Effector memory CD4-positive, alpha-beta T cell (primary cell): ENCODE measurements around the gene YPEL2.

Experiments used
- DNase-seq, 3 donors: peaks; one replicate each; pipeline ENCODE4 v3.0.0-alpha.2; 2020
- H3K27ac ChIP-seq: 2 replicates; pipeline ENCODE4 v1.7.0; 2013; ENCODE audit warnings: mild to moderate bottlenecking, low read length, moderate library complexity; ENCODE audit not compliant: insufficient read depth, poor library complexity, severe bottlenecking
- H3K27me3 ChIP-seq: replicated peaks from 2 replicates; pipeline ENCODE4 v1.7.0; 2013; ENCODE audit warnings: mild to moderate bottlenecking, low read length; ENCODE audit not compliant: insufficient read depth, control insufficient read depth, poor library complexity, severe bottlenecking
- H3K36me3 ChIP-seq: 2 replicates; pipeline ENCODE4 v1.7.0; 2013; ENCODE audit warnings: mild to moderate bottlenecking, low read length, moderate library complexity; ENCODE audit not compliant: control insufficient read depth, insufficient read depth
- H3K4me1 ChIP-seq: 2 replicates; pipeline ENCODE4 v1.7.0; 2013; ENCODE audit warnings: low read length, mild to moderate bottlenecking; ENCODE audit not compliant: control insufficient read depth, insufficient read depth, poor library complexity, severe bottlenecking
- H3K4me3 ChIP-seq: 2 replicates; pipeline ENCODE4 v1.7.0; 2013; ENCODE audit warnings: low read length, low read depth, mild to moderate bottlenecking; ENCODE audit not compliant: insufficient read depth, poor library complexity, severe bottlenecking
- H3K9me3 ChIP-seq: 2 replicates; pipeline ENCODE4 v1.7.0; 2013; ENCODE audit warnings: mild to moderate bottlenecking, low read length, moderate library complexity; ENCODE audit not compliant: control insufficient read depth

YPEL2 gene

DNA sequence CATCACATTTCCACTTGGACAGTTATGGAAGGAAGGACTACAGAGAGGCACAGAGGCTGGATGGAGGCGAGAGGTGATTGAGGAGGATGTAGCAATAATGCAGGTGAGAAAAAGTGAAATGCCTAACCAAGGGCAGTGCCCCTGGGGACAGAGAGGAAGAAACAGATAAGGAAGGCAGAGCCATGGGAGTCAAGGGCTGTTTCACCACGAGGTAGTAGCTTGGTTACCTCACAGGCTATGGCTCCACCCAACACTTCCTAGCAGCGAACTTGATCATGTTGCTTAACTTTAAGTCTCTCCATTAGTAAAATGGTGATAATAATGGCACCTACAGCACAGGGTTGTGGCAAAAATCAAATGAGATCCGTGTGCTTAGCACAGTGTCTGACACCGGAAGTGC, 83.9 kb downstream of the YPEL2 start:
- no peak for DNase-seq
- no peak overlapping the region for H3K27ac ChIP-seq
- no peaks in the 10 kb centered on the region for H3K4me1 ChIP-seq
- H3K9me3 ChIP-seq = no peaks in the 10 kb centered on the region
- no peak overlapping the region for H3K4me3 ChIP-seq
- no peaks in the 10 kb centered on the region for H3K36me3 ChIP-seq
- H3K27me3 ChIP-seq = no peaks in the 10 kb centered on the region

DNA sequence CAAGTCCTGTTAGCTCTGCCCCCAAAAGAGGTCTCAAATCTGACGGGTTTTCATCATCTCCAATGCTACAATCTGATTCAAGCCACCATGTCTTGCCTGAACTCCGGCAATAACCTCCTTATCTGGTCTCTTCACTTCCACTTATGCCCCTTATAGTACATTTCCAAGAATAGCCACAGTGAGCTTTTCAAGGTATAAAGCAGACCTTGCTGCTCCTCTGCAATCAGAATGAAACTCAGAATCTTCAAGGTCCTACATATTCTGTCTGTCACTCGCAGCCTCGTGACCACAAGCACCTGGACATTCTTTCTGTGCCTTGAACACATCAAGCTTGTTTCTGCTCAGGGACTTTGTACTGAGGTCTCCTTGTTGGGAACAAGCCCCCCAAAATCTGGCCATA, 84.7 kb downstream of the YPEL2 start:
- Histone ChIP-seq H3K9me3 (no peaks in the 10 kb centered on the region), H3K4me1 (no peaks in the 10 kb centered on the region), H3K4me3 (no peak overlapping the region), H3K36me3 (no peaks in the 10 kb centered on the region), H3K27me3 (no peaks in the 10 kb centered on the region), H3K27ac (no peak overlapping the region)
- no peak for DNase-seq

DNA sequence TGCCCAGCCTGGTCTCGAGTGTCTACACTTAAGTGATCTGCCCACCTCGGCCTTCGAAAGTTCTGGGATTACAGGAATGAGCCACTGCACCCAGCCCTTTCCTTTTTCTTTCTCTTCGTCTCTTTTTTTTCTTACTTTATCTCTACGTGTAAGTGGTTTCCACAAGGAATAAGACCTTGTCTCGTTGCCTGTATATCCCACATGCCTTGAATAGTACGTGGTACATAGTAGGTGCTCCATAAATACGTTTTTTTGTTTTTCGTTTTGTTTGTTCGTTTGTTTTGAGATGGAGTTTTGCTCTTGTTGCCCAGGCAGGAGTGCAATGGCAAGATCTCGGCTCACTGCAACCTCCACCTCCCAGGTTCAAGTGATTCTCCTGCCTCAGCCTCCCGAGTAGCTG, 86.0 kb downstream of the YPEL2 start:
- Histone ChIP-seq H3K9me3 (no peaks in the 10 kb centered on the region), H3K27me3 (no peaks in the 10 kb centered on the region), H3K4me3 (no peak overlapping the region), H3K4me1 (no peaks in the 10 kb centered on the region), H3K36me3 (no peaks in the 10 kb centered on the region), H3K27ac (no peak overlapping the region)
- DNase-seq = no peak

DNA sequence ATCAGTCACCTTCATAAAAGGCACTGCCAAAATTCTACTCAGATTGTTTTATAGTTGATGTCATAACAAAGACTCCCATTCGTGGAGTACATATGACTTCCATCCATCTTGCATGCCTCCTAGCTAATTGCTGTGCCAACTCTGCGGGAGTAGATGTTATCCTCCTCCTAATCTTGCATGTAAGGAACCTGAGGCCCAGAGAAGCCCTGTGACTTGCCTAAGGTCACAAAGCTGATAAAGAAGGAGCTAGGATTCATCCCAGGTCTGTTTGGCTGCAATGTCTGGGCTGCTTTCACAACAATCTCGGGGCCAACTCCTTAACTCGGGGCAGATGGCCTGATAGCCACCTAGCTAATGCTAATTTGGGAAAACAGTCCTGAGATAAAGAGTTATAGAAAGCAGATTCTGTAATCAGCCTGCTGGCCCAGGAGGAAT, 87.3 kb downstream of the YPEL2 start:
- H3K36me3 ChIP-seq = no peaks in the 10 kb centered on the region
- DNase-seq = no peak

DNA sequence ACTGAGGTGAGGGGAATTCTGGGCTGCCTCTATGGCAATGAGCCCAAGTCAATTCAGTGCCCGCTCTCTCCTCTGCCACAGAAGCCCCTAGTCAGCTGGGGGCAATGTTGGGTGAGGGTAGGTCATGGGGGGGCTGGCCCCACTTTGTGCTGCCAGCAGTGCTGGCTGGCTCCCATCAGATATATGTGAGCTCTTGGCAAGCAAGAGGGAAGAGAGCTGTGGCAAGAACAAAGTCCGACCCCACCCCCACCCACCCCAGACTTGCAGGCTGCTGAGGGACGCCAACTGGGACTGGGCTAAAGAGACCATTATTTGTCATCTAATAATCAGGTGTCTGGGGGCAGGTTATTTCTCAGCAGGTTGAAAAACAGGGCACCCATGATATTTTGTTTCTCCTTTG, 89.4 kb downstream of the YPEL2 start:
- Histone ChIP-seq H3K27ac (no peak overlapping the region), H3K9me3 (no peaks in the 10 kb centered on the region), H3K4me1 (no peaks in the 10 kb centered on the region), H3K27me3 (no peaks in the 10 kb centered on the region), H3K4me3 (no peak overlapping the region), H3K36me3 (no peaks in the 10 kb centered on the region)
- DNase-seq = no peak

More for the DNA sequence above, 87.3 kb downstream of the YPEL2 start:
- no peaks in the 10 kb centered on the region for H3K4me1 ChIP-seq
- H3K4me3 ChIP-seq = no peak overlapping the region
- no peaks in the 10 kb centered on the region for H3K27me3 ChIP-seq
- no peak overlapping the region for H3K27ac ChIP-seq
- H3K9me3 ChIP-seq = no peaks in the 10 kb centered on the region

DNA sequence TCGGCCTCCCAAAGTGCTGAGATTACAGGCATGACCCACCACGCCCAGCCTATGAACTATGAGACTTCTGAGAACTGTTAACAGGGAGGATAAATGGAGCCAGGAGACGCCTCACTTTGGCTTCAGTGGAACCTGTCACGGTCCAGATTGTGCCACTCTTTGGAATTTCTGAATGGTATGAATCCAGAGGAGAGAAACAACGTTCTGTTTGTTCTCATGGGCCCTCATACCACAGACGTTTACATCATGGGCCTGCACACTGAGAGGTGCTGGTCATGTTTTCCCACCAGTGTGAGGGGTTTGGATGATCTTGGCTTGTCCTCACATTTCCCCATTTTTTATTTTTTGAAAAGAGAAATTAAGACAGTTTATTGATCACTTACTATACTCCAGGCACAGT, 90.3 kb downstream of the YPEL2 start:
- Histone ChIP-seq H3K4me1 (no peaks in the 10 kb centered on the region), H3K9me3 (no peaks in the 10 kb centered on the region), H3K27ac (no peak overlapping the region), H3K36me3 (no peaks in the 10 kb centered on the region), H3K27me3 (no peaks in the 10 kb centered on the region), H3K4me3 (no peak overlapping the region)
- no peak for DNase-seq

DNA sequence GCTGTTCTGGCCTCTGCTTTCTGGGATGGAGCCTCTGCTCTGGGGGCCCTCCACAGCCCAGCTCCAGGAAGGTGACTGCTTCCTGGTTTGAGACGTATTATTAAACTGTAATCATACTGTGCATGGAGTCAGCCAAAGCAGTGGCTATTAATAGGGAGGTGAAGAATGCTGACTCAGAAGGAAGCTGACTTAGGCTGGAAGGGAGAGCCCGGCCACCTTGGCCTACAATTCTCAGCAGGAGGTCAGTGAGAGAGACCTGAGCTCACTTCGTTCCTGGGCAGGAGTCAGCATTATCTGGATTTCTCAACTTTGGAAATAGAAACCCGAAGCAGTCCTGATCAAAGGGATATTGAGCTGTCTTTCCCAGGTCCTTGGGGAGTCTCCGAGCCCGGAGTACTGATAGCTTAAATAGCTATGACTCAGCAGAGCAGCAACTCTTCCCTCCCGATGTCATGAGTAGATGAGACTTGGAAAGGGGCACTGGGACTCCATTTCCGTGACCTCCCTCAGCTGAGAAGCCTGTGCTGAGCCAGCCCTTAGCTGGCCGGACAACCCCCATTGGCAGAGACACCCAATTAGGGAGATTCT, 91.8 kb downstream of the YPEL2 start:
- no peak overlapping the region for H3K4me3 ChIP-seq
- no peaks in the 10 kb centered on the region for H3K4me1 ChIP-seq
- no peak overlapping the region for H3K27ac ChIP-seq
- no peaks in the 10 kb centered on the region for H3K27me3 ChIP-seq
- H3K9me3 ChIP-seq = no peaks in the 10 kb centered on the region
- no peaks in the 10 kb centered on the region for H3K36me3 ChIP-seq
- DNase-seq = no peak

DNA sequence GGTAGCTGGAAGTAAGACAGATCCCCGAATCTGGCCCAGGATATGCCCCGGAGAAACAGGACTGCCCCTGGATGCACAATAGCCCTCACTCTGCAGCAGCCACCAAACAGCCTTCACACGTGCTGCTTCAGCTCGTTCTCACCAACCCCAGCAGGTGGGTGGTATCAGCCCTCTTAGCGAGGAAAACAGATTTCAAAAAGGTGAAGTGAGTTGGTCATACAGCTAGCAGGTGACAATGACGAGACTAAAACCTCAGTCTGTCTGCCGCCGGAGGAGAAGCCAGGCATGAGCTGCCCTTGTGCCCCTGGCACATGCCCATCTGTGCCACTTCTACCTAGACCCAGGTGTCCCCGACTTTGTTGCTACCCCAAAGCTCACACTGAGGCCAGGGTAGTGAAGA, 92.4 kb downstream of the YPEL2 start:
- no peak for DNase-seq
- H3K9me3 ChIP-seq = no peaks in the 10 kb centered on the region
- no peaks in the 10 kb centered on the region for H3K4me1 ChIP-seq
- no peak overlapping the region for H3K4me3 ChIP-seq
- H3K36me3 ChIP-seq = no peaks in the 10 kb centered on the region
- H3K27ac ChIP-seq = no peak overlapping the region
- H3K27me3 ChIP-seq = no peaks in the 10 kb centered on the region

DNA sequence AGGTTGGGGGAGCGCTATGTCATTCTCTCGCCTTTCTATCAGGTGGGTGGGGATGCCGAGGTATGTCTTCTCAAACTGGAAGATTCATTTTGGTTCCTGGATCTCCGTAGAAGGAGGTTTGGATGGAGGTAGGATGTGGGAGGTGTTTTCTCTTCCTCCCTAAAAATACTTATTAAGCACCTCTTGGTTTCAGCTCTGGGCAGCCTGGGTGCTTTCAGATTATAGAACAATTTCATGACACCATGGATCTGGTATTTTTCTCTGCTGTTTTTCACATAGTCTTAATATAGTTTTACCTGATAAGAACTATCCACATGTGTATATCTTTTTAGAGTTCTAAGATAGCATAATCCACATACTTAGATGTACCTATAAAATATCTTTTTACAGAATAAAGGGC, 92.9 kb downstream of the YPEL2 start:
- Histone ChIP-seq H3K9me3 (no peaks in the 10 kb centered on the region), H3K27me3 (no peaks in the 10 kb centered on the region), H3K27ac (no peak overlapping the region), H3K36me3 (no peaks in the 10 kb centered on the region), H3K4me1 (no peaks in the 10 kb centered on the region), H3K4me3 (no peak overlapping the region)
- no peak for DNase-seq

DNA sequence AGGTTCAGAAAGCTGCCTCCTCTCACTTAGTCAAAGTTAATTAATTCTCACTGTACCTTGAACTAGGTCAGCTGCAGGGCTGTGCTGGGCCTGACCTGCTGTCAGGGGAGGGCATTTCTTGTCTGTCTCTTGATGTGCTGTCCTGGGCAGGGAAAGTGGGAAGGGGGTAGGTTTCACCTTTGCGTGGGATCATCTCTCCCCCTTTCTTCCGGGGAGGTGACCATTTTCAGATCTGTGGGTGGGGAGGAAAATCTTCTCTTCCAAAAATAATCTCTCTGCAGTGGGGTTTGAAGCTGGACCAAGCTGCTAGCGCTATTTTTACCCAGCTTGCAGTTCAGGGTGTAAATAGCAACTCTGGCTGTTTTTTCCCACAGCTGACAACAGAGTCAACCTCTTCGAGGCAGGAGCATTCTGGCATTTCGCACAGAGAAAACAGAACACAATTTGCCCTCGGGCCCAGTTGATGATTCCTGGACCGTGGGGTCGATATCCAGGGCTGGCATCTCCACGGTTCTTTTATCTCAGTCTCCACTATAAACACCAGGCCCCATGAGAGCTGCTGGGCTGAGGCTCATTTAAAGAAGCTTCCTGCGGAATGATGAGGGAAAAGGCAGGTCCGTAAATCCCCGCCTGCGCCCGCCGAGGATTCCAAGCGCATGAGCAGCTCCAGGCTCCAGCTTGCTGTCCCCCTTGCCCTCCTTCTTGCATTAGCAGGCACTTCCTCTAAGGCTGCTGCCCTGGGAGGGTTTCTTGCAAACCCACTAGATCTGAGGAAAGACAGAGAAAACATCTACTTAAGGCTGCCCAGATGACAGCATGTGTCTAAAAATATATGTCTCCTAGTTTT, 93.9 kb downstream of the YPEL2 start:
- Histone ChIP-seq H3K4me1 (no peaks in the 10 kb centered on the region), H3K36me3 (no peaks in the 10 kb centered on the region), H3K27me3 (no peaks in the 10 kb centered on the region), H3K27ac (no peak overlapping the region), H3K9me3 (no peaks in the 10 kb centered on the region), H3K4me3 (no peak overlapping the region)
- DNase-seq = no peak
